ENCODE measurements around the gene PTGDS. TPM values are rescaled to one million over a fixed set of nuclear protein-coding genes. Genes with fewer than 3 reads are reported as not detected.

PTGDS gene
- total and polyA plus RNA-seq, 9 of the 15 experiments (the other 6 are each of a cell fraction or from before 2014, with no cell fraction given) = 0.46 to 7.1 (median 2.0) TPM

- Histone ChIP-seq H3K4me1 (replicated peaks in 1 of 2; ENCODE audit: control insufficient read depth in 2 of 2, insufficient read depth in 2 of 2, low read length in 2 of 2) (peaks cover 8 to 34% of the 10 kb centered on the region in 2 experiments; a peak in 3 of 5 replicates), H3K27ac (ENCODE audit: extremely low read depth, low read depth, low read length) (no peak overlapping the region), H3K4me3 (no peak overlapping the region), H3K4me2 (ENCODE audit: insufficient read depth, low read length) (no peak overlapping the region), H3K27me3 (ENCODE audit: control insufficient read depth in 2 of 2, insufficient read depth in 2 of 2, low read length in 2 of 2) (no peaks in the 10 kb centered on the region), H2AFZ (ENCODE audit: low read depth, low read length) (no peak overlapping the region), H3K9ac (ENCODE audit: insufficient read depth in 1 of 2, low read depth in 2 of 2, low read length in 2 of 2) (peak overlapping the region in 1 of 2 experiments; percentile 72; a peak in 2 of 4 replicates), H3K9me3 (replicated peaks; ENCODE audit: control insufficient read depth, insufficient read depth, low read depth, low read length) (0 out of 2 replicates have a peak, but pooled peaks cover 1% of the 10 kb centered on the region), H3K36me3 (ENCODE audit: control insufficient read depth, insufficient read depth, low read length) (no peaks in the 10 kb centered on the region), H3K9me1 (ENCODE audit: control insufficient read depth, insufficient read depth, low read length) (no peaks in the 10 kb centered on the region), H3K79me2 (ENCODE audit: control insufficient read depth, insufficient read depth, low read length) (no peaks in the 10 kb centered on the region), H4K20me1 (replicated peaks; ENCODE audit: control insufficient read depth, insufficient read depth, low read length) (no peaks in the 10 kb centered on the region)
- ChIA-PET POLR2A (interaction anchor here (0.6 to 1.3 kb wide), 3 partner anchors 10 to 240 kb away, joined by 3 to 5 read pairs (median 3); partner anchors contain the start of gene PAXX), CTCF (ENCODE audit: low intra/inter-chr PET ratio) (no interaction called here)
- no TSS peak for BruUV-seq (replicated peaks)
- in situ Hi-C loops (cut with MboI) (no loop called here), intact Hi-C loops (cut with micrococcal nuclease) (no loop called here)
- no peak for ATAC-seq
- no peak for FAIRE-seq
- no peak for TF ChIP-seq ZNF23 (CRISPR knock-in tag; IDR thresholded peaks at IDR 0.05)
- no peak for TF ChIP-seq ZBED1 (IDR thresholded peaks at IDR 0.05)
- no peak for TF ChIP-seq MYNN (IDR thresholded peaks at IDR 0.05)
- TF ChIP-seq MYNN (CRISPR knock-in tag; IDR thresholded peaks at IDR 0.05) = no peak
- no peak for TF ChIP-seq NFE2 (IDR thresholded peaks at IDR 0.05; ENCODE audit: low read depth)
- TF ChIP-seq TAF9B (IDR thresholded peaks at IDR 0.05; ENCODE audit: partially characterized antibody) = no peak
- no peak for TF ChIP-seq SPI1 (IDR thresholded peaks at IDR 0.05; ENCODE audit: borderline replicate concordance, low read depth, low read length)
- TF ChIP-seq ZNF79 (CRISPR knock-in tag; IDR thresholded peaks at IDR 0.05; ENCODE audit: low read depth) = no peak
- no peak for TF ChIP-seq POLR2AphosphoS5 (IDR thresholded peaks at IDR 0.05; ENCODE audit: control insufficient read depth, insufficient read depth, low read depth, low read length)
- TF ChIP-seq TFAM (CRISPR knock-in tag; conservative IDR thresholded peaks at IDR 0.05) = no peak
- 44% methylated on average over 18 of the region's 20 CpGs for WGBS (ENCODE audit: insufficient coverage, low coverage, missing lambda C conversion rate)
- no peak for DNase-seq (ENCODE audit: extremely low read depth in 1 of 4, low spot score in 3 of 4)
Observed at GRCh38 chr9:137001857-137002645, 24.7 kb downstream of the PTGDS start.
